Measurements from ENCODE around the gene KRTAP10-9. TPM values are rescaled to one million over a fixed set of nuclear protein-coding genes. Genes with fewer than 3 reads are reported as not detected.
"Not testable (repeated sequence)": the region's sequence is repeated elsewhere in the genome, so short reads cannot be mapped to it uniquely, and the experiment has no call there.

Gene KRTAP10-9
- polyA plus RNA-seq, 4 donors: not detected

GRCh38 chr21:44613386-44614155 is 13.3 kb upstream of the KRTAP10-9 start:
- no peak for DNase-seq (ENCODE audit: low read depth in 4 of 4, low spot score in 3 of 4)

- no peak for DNase-seq (ENCODE audit: low read depth in 4 of 4, low spot score in 3 of 4)
These were observed 12.7 kb upstream of the KRTAP10-9 start for GRCh38 chr21:44614161-44614631.

GRCh38 chr21:44614961-44615391 is 11.9 kb upstream of the KRTAP10-9 start:
- no peak for DNase-seq (ENCODE audit: low read depth in 4 of 4, low spot score in 3 of 4)

- DNase-seq (ENCODE audit: low read depth in 4 of 4, low spot score in 3 of 4): no peak
These were observed 11.4 kb upstream of the KRTAP10-9 start for GRCh38 chr21:44615466-44615865.

GRCh38 chr21:44615911-44616590 is 10.8 kb upstream of the KRTAP10-9 start:
- no peak for DNase-seq (ENCODE audit: low read depth in 4 of 4, low spot score in 3 of 4)

- no peak for DNase-seq (ENCODE audit: low read depth in 4 of 4, low spot score in 3 of 4)
These were observed 10.3 kb upstream of the KRTAP10-9 start for GRCh38 chr21:44616591-44616926.

GRCh38 chr21:44617071-44617501 is 9.8 kb upstream of the KRTAP10-9 start:
- DNase-seq (ENCODE audit: low read depth in 4 of 4, low spot score in 3 of 4): no peak

GRCh38 chr21:44618504-44618903 is 8.4 kb upstream of the KRTAP10-9 start:
- no peak for DNase-seq (ENCODE audit: low read depth in 4 of 4, low spot score in 3 of 4)

- no peak for DNase-seq (ENCODE audit: low read depth in 4 of 4, low spot score in 3 of 4)
These were observed 8.0 kb upstream of the KRTAP10-9 start for GRCh38 chr21:44618909-44619308.

- DNase-seq (ENCODE audit: low read depth in 4 of 4, low spot score in 3 of 4): no peak
These were observed 7.0 kb upstream of the KRTAP10-9 start for GRCh38 chr21:44619886-44620285.

GRCh38 chr21:44623575-44623974 is 3.3 kb upstream of the KRTAP10-9 start:
- no peak for DNase-seq (ENCODE audit: low read depth in 4 of 4, low spot score in 3 of 4)

- DNase-seq (ENCODE audit: low read depth in 4 of 4, low spot score in 3 of 4): no peak
These were observed 1.1 kb upstream of the KRTAP10-9 start for GRCh38 chr21:44625756-44626155.

- no peak for DNase-seq (ENCODE audit: low read depth in 4 of 4, low spot score in 3 of 4)
These were observed 631 bp upstream of the KRTAP10-9 start for GRCh38 chr21:44626262-44626661.

GRCh38 chr21:44627181-44627822 is 409 bp downstream of the KRTAP10-9 start:
- not testable (repeated sequence) for DNase-seq (ENCODE audit: low read depth in 4 of 4, low spot score in 3 of 4)

- not testable (repeated sequence) for DNase-seq (ENCODE audit: low read depth in 4 of 4, low spot score in 3 of 4)
These were observed 939 bp downstream of the KRTAP10-9 start for GRCh38 chr21:44627831-44628233.

- no peak for DNase-seq (ENCODE audit: low read depth in 4 of 4, low spot score in 3 of 4)
These were observed 2.0 kb downstream of the KRTAP10-9 start for GRCh38 chr21:44628707-44629391.

GRCh38 chr21:44630440-44630839 is 3.5 kb downstream of the KRTAP10-9 start:
- no peak for DNase-seq (ENCODE audit: low read depth in 4 of 4, low spot score in 3 of 4)

- DNase-seq (ENCODE audit: low read depth in 4 of 4, low spot score in 3 of 4): no peak
These were observed 5.2 kb downstream of the KRTAP10-9 start for GRCh38 chr21:44632067-44632466.

GRCh38 chr21:44636209-44637017 is 9.5 kb downstream of the KRTAP10-9 start:
- no peak for DNase-seq (ENCODE audit: low read depth in 4 of 4, low spot score in 3 of 4)

All from left renal pelvis (tissue), 4 donors.